ENCODE results near the gene HPCAL1. TPM values are rescaled to one million over a fixed set of nuclear protein-coding genes. Genes with fewer than 3 reads are reported as not detected.
"Not testable (repeated sequence)": the region's sequence is repeated elsewhere in the genome, so short reads cannot be mapped to it uniquely, and the experiment has no call there.

The HPCAL1 gene
- total RNA-seq, 2 donors from 2014 or later = 22.5 to 203 TPM

DNA sequence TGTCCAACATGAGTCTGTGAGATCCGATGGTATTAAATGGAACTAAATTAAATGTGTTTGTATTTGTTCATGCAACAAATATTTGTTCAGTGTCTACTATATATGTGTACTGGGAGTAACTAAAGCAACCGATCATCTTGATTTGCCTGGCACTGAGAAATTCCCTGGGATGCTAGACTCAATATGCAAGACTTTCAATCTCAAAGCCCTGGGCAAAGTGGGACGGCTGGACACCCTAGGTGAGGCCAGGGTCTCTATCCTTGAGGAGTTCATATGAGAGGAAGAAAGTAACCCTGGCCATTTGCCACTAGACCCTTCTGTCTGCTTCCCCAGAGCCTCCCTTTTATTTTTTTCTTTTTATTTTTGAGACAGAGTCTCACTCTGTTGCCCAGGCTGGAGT, 44.0 kb upstream of the HPCAL1 start:
- H3K4me1 ChIP-seq (replicated peaks) = no peaks in the 10 kb centered on the region
- H3K27ac ChIP-seq = no peak overlapping the region
- intact Hi-C loops (cut with DNase I) = no loop called here
- no peak overlapping the region for H3K4me3 ChIP-seq
- H3K36me3 ChIP-seq = no peaks in the 10 kb centered on the region
- H3K27me3 ChIP-seq (replicated peaks; ENCODE audit: insufficient read depth) = no peaks in the 10 kb centered on the region
- WGBS = 74% methylated on average over 3 of the region's 3 CpGs
- no peak for TF ChIP-seq POLR2AphosphoS5 (IDR thresholded peaks at IDR 0.05)
- TF ChIP-seq POLR2A (IDR thresholded peaks at IDR 0.05) = no peak
- TF ChIP-seq, protein P1, sequence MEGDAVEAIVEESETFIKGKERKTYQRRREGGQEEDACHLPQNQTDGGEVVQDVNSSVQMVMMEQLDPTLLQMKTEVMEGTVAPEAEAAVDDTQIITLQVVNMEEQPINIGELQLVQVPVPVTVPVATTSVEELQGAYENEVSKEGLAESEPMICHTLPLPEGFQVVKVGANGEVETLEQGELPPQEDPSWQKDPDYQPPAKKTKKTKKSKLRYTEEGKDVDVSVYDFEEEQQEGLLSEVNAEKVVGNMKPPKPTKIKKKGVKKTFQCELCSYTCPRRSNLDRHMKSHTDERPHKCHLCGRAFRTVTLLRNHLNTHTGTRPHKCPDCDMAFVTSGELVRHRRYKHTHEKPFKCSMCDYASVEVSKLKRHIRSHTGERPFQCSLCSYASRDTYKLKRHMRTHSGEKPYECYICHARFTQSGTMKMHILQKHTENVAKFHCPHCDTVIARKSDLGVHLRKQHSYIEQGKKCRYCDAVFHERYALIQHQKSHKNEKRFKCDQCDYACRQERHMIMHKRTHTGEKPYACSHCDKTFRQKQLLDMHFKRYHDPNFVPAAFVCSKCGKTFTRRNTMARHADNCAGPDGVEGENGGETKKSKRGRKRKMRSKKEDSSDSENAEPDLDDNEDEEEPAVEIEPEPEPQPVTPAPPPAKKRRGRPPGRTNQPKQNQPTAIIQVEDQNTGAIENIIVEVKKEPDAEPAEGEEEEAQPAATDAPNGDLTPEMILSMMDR (IDR thresholded peaks at IDR 0.05) = no peak
- no peaks in the 10 kb centered on the region for H3K9me3 ChIP-seq
- no peak for DNase-seq (ENCODE audit: low spot score)

DNA sequence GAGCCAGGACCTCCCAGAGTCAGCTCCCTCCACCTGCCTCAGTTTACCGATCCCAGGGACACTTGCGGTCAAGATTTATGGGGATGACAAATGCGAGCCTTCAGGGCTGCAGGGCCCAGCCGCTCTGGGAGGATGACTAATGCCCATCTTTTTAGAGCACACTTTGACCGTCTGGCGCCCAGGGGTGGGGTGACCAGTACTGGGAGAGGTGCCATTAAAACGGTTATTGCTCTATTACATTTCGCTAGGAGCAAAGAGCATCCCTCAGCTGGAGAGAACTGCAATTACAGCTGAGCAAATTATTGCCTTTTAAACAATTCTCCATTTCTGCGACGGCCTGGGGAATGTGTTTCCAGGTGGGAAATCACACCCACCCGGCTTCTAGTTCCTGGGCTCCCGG, 42.6 kb upstream of the HPCAL1 start:
- no peaks in the 10 kb centered on the region for H3K27me3 ChIP-seq (replicated peaks; ENCODE audit: insufficient read depth)
- no peaks in the 10 kb centered on the region for H3K36me3 ChIP-seq
- TF ChIP-seq POLR2A (IDR thresholded peaks at IDR 0.05) = no peak
- TF ChIP-seq, protein P1 (IDR thresholded peaks at IDR 0.05) = no peak
- no peak for TF ChIP-seq POLR2AphosphoS5 (IDR thresholded peaks at IDR 0.05)
- 72% methylated on average over 12 of the region's 12 CpGs for WGBS
- no peaks in the 10 kb centered on the region for H3K4me1 ChIP-seq (replicated peaks)
- no peak overlapping the region for H3K27ac ChIP-seq
- no peaks in the 10 kb centered on the region for H3K9me3 ChIP-seq
- intact Hi-C loops (cut with DNase I) = no loop called here
- DNase-seq (ENCODE audit: low spot score) = no peak
- H3K4me3 ChIP-seq = no peak overlapping the region

DNA sequence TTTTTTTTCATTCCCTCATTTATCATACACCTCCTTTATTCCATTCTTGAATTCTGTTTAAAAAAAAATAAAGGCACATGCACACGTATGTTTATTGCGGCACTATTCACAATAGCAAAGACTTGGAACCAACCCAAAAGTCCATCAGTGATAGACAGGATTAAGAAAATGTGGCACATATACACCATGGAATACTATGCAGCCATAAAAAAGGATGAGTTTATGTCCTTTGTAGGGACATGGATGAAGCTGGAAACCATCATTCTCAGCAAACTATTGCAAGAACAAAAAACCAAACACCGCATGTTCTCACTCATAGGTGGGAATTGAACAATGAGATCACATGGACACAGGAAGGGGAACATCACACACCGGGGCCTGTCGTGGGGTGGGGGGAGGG, 39.2 kb upstream of the HPCAL1 start:
- DNase-seq (ENCODE audit: low spot score); H3K27ac ChIP-seq; intact Hi-C loops (cut with DNase I); H3K9me3 ChIP-seq; H3K27me3 ChIP-seq (replicated peaks; ENCODE audit: insufficient read depth); H3K4me3 ChIP-seq; H3K4me1 ChIP-seq (replicated peaks); H3K36me3 ChIP-seq: not testable (repeated sequence)
- WGBS = 91% methylated on average over 5 of the region's 5 CpGs

DNA sequence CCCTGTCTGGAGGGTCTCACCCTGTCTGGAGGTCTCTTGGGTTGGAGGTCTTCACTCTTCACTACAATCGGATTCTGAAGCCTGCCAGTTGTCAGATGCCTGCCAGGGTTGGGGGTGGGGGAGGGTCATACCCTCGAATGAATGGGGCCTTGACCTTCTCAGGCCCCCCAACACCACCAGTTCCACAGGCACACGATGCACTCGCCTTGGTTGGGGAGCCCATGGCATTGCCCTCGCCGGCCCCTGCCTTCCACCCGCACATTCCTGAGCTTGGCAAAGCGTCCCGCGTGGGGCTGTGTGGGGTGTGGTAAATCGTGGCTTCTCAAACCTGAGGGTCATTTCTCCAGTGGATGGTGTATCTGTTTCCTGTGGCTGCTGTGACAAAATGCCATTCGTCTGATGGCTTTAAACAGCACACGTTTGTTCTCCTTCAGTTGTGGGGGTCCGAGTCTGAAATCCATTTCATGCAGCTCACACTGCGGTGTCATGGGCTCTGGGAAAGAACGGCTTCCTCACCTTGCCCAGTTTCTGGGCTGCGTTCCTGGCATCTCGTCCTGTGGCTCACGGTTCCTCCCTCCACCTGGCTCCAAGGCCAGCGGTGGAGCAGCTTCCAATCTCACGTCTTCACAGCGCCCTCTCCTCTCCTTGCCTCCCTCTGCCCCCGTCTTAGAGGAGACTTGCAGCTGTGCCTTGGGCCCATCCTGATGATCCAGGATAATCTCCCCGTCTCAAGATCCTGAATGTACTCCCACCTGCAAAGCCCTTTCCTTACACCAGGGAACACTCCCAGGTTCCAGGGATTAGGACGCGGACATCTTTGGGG, 38.0 kb upstream of the HPCAL1 start:
- intact Hi-C loops (cut with DNase I) = no loop called here
- H3K27ac ChIP-seq = no peak overlapping the region
- H3K36me3 ChIP-seq = no peaks in the 10 kb centered on the region
- no peaks in the 10 kb centered on the region for H3K27me3 ChIP-seq (replicated peaks; ENCODE audit: insufficient read depth)
- no peaks in the 10 kb centered on the region for H3K9me3 ChIP-seq
- no peak overlapping the region for H3K4me3 ChIP-seq
- 86% methylated on average over 26 of the region's 26 CpGs for WGBS
- no peaks in the 10 kb centered on the region for H3K4me1 ChIP-seq (replicated peaks)
- DNase-seq (ENCODE audit: low spot score) = no peak
- no peak for TF ChIP-seq POLR2A (IDR thresholded peaks at IDR 0.05)

DNA sequence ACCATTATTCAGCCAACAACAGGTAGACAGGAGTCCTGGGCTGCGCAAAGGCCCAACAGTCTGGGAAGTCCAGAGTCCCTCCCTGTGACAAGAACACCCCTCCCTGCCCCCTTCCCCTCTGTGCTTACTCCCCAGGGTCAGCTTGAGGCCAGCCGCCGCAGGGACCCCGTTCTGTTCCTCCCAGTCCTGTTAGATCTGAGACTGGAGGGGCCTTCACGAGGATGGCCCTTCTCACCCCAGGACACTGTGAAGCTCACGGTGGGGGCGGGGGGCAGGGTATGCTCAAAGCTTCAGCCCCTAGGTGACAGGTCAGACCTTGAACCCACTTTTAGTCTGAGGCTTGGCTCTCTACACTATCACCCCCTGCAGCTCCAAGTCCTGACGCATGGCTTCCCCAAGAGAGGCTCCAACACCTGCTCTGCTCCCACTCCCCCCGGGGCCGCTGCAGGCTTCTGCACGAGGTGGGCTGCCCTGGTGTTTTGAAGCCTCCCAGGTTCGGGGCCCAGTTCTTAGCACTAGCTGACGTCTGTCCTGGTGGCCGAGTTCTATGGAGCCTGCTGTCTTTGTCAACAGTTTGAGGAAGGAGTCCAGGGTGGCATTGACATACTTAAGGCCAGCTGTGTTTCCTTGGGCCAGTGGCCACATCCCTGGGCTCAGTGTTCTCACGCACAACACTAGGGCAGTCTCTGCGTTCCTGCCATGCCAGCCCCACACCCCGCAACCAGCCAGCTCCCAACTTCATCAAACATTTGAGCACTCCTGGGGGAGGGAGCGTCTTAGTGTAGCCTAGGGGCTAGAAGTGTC, 37.2 kb upstream of the HPCAL1 start:
- H3K9me3 ChIP-seq = no peaks in the 10 kb centered on the region
- TF ChIP-seq POLR2AphosphoS5 (IDR thresholded peaks at IDR 0.05) (no peak), POLR2A (IDR thresholded peaks at IDR 0.05) (no peak)
- TF ChIP-seq, protein P1 (IDR thresholded peaks at IDR 0.05) = no peak
- DNase-seq (ENCODE audit: low spot score) = no peak
- H3K27me3 ChIP-seq (replicated peaks; ENCODE audit: insufficient read depth) = no peaks in the 10 kb centered on the region
- H3K27ac ChIP-seq = no peak overlapping the region
- no peak overlapping the region for H3K4me3 ChIP-seq
- no peaks in the 10 kb centered on the region for H3K36me3 ChIP-seq
- WGBS = 89% methylated on average over 18 of the region's 18 CpGs
- intact Hi-C loops (cut with DNase I) = no loop called here
- H3K4me1 ChIP-seq (replicated peaks) = no peaks in the 10 kb centered on the region

Measured in prostate gland (tissue), 2 donors.